Measurements from ENCODE around the gene CABP1. TPM values are rescaled to one million over a fixed set of nuclear protein-coding genes. Genes with fewer than 3 reads are reported as not detected.

Gene CABP1
- total and polyA plus RNA-seq, 2 of the 13 experiments (the other 11 are each of a cell fraction or from before 2014, with no cell fraction given) = not detected

DNA sequence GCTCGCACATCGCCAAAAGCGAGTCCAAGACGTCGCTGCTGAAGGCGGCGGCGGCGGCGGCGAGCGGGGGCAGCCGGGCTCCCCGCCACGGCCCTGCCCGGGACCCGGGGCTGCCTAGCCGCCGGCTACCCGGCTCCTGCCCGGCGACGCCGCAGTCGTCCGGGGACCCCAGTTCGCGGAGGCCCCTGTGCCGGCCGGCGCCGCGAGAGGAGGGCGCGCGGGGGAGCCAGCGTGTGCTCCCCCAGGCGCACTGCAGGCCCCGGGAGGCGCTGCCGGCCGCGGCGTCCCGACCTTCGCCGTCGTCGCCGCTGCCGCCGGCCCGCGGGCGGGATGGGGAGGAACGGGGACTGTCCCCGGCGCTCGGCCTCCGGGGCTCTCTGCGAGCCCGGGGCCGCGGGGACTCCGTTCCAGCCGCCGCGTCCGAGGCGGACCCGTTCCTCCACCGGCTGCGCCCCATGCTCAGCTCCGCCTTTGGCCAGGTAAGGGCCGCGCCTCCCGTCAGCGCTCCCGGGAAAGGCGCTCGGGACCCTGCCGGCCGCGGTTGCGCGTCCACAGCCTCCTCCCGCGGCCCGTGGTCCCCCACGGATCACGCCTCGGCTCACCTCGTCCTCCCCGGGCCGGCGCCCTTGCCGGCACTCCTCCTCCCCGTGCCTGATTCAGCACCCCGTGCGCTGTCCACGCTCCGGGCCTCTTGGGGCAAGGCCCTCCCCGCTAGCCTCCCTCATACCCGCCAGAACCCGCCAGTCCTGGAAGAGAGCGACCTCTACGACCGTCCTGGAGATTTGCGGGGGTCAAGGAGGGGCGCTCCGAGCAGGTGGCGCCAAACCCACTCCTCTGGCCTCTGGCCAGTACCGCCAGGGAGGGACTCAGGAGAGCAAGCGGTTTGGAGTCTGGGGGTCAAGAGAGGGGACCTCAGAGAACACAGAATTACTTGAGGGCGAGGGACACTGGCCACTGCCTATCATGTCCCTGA, 721 bp downstream of the CABP1 start (continued):
- TF ChIP-seq NR2F1 (CRISPR knock-in tag; IDR thresholded peaks at IDR 0.05) (no peak), IKZF4 (CRISPR knock-in tag; IDR thresholded peaks at IDR 0.05; ENCODE audit: borderline replicate concordance, low read depth, not compliant biosample characterization) (no peak), PCBP1 (IDR thresholded peaks at IDR 0.05; ENCODE audit: borderline replicate concordance, low read depth, low read length) (0 out of 2 replicates have a peak, but pooled peaks have one; percentile 41), ZNF121 (CRISPR knock-in tag; IDR thresholded peaks at IDR 0.05) (no peak), CBX2 (IDR thresholded peaks at IDR 0.05; ENCODE audit: low read depth, low read length) (no peak), CBX2 (CRISPR knock-in tag; IDR thresholded peaks at IDR 0.05; ENCODE audit: low read depth) (no peak), KDM1A (CRISPR knock-in tag; IDR thresholded peaks at IDR 0.05) (no peak), ZFP37 (CRISPR knock-in tag; IDR thresholded peaks at IDR 0.05; ENCODE audit: borderline replicate concordance) (no peak), FOXK2 (IDR thresholded peaks at IDR 0.05) (no peak), RFX5 (IDR thresholded peaks at IDR 0.05; ENCODE audit: low read depth, low read length) (no peak), MAF1 (CRISPR knock-in tag; IDR thresholded peaks at IDR 0.05; ENCODE audit: borderline replicate concordance) (no peak), ZBTB34 (CRISPR knock-in tag; IDR thresholded peaks at IDR 0.05) (no peak), ZNF678 (CRISPR knock-in tag; IDR thresholded peaks at IDR 0.05) (no peak), ZNF558 (CRISPR knock-in tag; IDR thresholded peaks at IDR 0.05; ENCODE audit: borderline replicate concordance) (no peak), TRAFD1 (CRISPR knock-in tag; IDR thresholded peaks at IDR 0.05; ENCODE audit: borderline replicate concordance) (no peak), ETS1 (CRISPR knock-in tag; IDR thresholded peaks at IDR 0.05) (no peak), ZNF510 (CRISPR knock-in tag; IDR thresholded peaks at IDR 0.05; ENCODE audit: low read depth) (no peak), ZNF530 (CRISPR knock-in tag; IDR thresholded peaks at IDR 0.05; ENCODE audit: low read depth) (no peak)
- TF ChIP-seq, protein P1, sequence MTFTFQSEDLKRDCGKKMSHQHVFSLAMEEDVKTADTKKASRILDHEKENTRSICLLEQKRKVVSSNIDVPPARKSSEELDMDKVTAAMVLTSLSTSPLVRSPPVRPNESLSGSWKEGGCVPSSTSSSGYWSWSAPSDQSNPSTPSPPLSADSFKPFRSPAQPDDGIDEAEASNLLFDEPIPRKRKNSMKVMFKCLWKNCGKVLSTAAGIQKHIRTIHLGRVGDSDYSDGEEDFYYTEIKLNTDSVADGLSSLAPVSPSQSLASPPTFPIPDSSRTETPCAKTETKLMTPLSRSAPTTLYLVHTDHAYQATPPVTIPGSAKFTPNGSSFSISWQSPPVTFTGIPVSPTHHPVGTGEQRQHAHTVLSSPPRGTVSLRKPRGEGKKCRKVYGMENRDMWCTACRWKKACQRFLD (CRISPR knock-in tag; IDR thresholded peaks at IDR 0.05; ENCODE audit: borderline replicate concordance) = no peak
- TF ChIP-seq, protein P2, sequence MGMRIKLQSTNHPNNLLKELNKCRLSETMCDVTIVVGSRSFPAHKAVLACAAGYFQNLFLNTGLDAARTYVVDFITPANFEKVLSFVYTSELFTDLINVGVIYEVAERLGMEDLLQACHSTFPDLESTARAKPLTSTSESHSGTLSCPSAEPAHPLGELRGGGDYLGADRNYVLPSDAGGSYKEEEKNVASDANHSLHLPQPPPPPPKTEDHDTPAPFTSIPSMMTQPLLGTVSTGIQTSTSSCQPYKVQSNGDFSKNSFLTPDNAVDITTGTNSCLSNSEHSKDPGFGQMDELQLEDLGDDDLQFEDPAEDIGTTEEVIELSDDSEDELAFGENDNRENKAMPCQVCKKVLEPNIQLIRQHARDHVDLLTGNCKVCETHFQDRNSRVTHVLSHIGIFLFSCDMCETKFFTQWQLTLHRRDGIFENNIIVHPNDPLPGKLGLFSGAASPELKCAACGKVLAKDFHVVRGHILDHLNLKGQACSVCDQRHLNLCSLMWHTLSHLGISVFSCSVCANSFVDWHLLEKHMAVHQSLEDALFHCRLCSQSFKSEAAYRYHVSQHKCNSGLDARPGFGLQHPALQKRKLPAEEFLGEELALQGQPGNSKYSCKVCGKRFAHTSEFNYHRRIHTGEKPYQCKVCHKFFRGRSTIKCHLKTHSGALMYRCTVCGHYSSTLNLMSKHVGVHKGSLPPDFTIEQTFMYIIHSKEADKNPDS (CRISPR knock-in tag; IDR thresholded peaks at IDR 0.05) = no peak
